H1 (cell line): Measurements from ENCODE around the gene ADAMTS3. TPM values are rescaled to one million over a fixed set of nuclear protein-coding genes. Genes with fewer than 3 reads are reported as not detected.

Experiments
- KDM1A ChIP-seq: fragments of 200-600, 300-600 bp; sonication (generic); IDR thresholded peaks from 2 replicates; pipeline ENCODE4 v1.7.1; 2016; ENCODE audit warnings: mild to moderate bottlenecking, low read length, borderline replicate concordance
- NRF1 ChIP-seq: IDR thresholded peaks from 2 replicates; pipeline ENCODE4 v1.6.1; 2011; ENCODE audit warnings: mild to moderate bottlenecking, low read depth, low read length, improper control_type of control experiment
- POU5F1 ChIP-seq: IDR thresholded peaks from 2 replicates; pipeline ENCODE4 v1.6.1; 2011; ENCODE audit warnings: low read depth, mild to moderate bottlenecking, low read length, moderate library complexity
- RNF2 ChIP-seq: fragments of 200-900, 300-1000 bp; sonication (generic); IDR thresholded peaks from 2 replicates; pipeline ENCODE4 v1.7.1; 2016; ENCODE audit warnings: borderline replicate concordance, low read depth, mild to moderate bottlenecking, antibody characterized with exemption, low read length; ENCODE audit not compliant: poor library complexity, severe bottlenecking; ENCODE audit errors: missing control alignments
- SAP30 ChIP-seq: fragments of 300-600 bp; sonication (generic); IDR thresholded peaks from 2 replicates; pipeline ENCODE4 v1.7.1; 2012; ENCODE audit warnings: low read length, moderate library complexity, mild to moderate bottlenecking, inconsistent platforms; ENCODE audit not compliant: insufficient read depth, insufficient replicate concordance
- TCF12 ChIP-seq: IDR thresholded peaks from 2 replicates; pipeline ENCODE4 v1.6.1; 2011; ENCODE audit warnings: low read depth, mild to moderate bottlenecking, low read length
- polyA plus RNA-seq, 7 experiments: library from polyadenylated mRNA; depleted of rRNA in 3 of 7; stranded (reverse) in 5 of 7; unstranded in 2 of 7; fragments of >200 nt in 5 of 7; fragments of 200-250 nt in 2 of 7; gene quantifications; 1 replicate in 5 of 7; 2 replicates in 1 of 7; 4 replicates in 1 of 7; pipeline versions ENCODE4 v1.2.1 to v1.2.3, GENCODE V29; 2011 to 2013; ENCODE audit warnings: missing spikeins in 2 of 7, mixed read lengths in 2 of 7
- total RNA-seq: library from RNA; stranded (reverse); fragmentation: NEBNext Ultra II Directional; extraction: Animal tissue kit (Norgen Biotek cat#: 25700); gene quantifications from 2 replicates; pipeline ENCODE4 v1.2.1, GENCODE V29; 2021

ADAMTS3 gene
- total and polyA plus RNA-seq, 2 of the 8 experiments (the other 6 are each of a cell fraction or from before 2014, with no cell fraction given) = 1.3 to 3.4 TPM

DNA sequence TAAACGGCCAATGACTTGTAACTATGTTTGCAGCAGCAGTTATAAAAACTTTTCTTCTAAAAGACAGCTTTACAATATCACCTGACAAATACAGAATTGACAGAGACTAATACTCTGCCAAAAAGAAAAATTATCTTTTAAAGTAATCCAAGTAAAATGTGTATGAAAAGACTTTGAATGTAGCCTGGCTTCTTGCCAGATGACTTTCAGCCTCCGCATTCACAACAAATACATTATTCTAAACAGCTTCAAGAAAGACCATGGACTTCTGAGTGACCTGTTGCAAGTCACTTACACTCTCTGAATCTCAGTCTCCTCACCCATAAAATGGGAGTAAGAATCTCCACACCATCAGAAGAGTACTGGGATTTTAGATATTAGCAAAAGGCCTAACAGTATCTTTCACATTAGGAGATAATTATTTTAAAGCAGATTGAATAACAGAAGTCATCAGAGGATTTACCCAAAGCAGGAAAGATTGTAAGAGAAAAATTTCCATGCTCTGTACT is 2.5 kb downstream of the ADAMTS3 start (continued):
- TF ChIP-seq KDM1A (no peak), SAP30 (no peak), RNF2 (no peak), POU5F1 (no peak), TCF12 (no peak), NRF1 (no peak)
